ENCODE measurements around the gene GATC.
"Not testable (repeated sequence)": the region's sequence is repeated elsewhere in the genome, so short reads cannot be mapped to it uniquely, and the experiment has no call there.

GATC gene

GRCh38 chr12:120437735-120438494, 8.3 kb upstream of the GATC start, which contains the start of gene COX6A1:
COX6A1 (plus strand) TSS chr12:120438113; CDS start chr12:120438127, 14 bp downstream.
- DNase-seq = peak; percentile 98 to 99

GRCh38 chr12:120438495-120439198, 7.6 kb upstream of the GATC start:
- no peak for DNase-seq

- peak; percentile 69 to 75 for DNase-seq
These were observed 6.5 kb upstream of the GATC start for GRCh38 chr12:120439646-120440247.

GRCh38 chr12:120444676-120445075, 1.6 kb upstream of the GATC start:
- DNase-seq = no peak

- not testable (repeated sequence) for DNase-seq
These were observed 567 bp downstream of the GATC start for GRCh38 chr12:120446844-120447178.

DNA sequence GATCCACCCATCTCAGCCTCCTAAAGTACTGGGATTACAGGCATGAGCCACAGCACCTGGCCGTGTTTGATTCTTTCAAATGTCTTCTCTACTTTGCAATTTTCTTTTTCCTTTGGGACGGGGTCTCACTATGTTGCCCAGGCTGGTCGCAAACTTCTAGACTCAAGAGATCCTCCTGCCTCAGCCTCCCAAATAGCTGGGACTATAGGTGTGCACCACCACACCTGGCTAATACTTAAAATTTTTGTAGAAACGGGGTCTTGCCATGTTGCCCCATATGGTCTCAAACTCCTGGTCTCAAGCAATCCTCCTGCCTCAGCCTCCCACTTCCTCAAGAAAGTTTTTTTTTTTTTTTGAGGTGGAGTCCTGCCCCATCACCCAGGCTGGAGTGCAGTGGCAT, 1.7 kb downstream of the GATC start:
- DNase-seq = no peak

GRCh38 chr12:120452524-120452923, 6.3 kb downstream of the GATC start:
- not testable (repeated sequence) for DNase-seq

- no peak for DNase-seq
These were observed 7.0 kb downstream of the GATC start for GRCh38 chr12:120453060-120453750.

DNA sequence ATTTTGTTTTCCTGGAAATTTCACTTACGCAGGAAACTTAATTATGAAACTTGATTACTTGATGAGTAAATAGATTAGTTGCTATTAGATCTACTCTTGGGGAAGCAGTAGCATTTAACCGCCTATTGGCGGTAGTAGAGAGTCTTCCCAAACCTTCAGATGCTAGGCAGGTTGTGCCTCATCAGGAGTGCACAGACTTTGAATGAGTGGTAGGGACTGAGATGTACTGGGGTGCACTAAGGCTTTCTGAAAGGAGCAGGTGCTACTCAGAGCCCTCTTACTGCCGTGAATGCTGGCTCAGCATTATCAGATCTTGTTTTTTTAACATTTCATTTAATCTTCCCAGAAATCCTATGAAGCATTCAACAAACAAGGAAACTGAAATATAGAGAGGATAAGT, 7.7 kb downstream of the GATC start:
- DNase-seq = no peak

GRCh38 chr12:120455302-120455701, 9.1 kb downstream of the GATC start:
- DNase-seq = no peak

DNA sequence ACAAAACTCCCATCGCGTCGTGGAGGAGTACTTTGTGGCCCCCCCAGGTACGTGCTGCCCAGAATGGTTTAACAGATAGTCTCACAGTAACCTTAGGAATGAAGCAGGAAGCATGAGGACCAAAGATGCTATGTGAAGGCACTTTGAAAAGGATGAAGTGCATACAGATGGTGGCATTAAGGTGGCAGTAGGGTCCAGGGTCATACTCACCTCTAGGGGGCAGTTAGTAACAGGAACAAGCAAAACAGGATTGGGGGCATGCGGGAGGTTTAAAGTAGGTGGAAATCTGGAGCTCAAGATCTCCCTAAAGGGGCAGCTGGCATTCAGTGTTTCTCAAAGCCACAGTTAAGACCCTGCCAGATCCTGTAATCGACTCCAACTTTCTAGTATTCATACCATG, 10.9 kb downstream of the GATC start:
- DNase-seq = no peak

- no peak for DNase-seq
These were observed 13.9 kb downstream of the GATC start for GRCh38 chr12:120460157-120460556.

DNA sequence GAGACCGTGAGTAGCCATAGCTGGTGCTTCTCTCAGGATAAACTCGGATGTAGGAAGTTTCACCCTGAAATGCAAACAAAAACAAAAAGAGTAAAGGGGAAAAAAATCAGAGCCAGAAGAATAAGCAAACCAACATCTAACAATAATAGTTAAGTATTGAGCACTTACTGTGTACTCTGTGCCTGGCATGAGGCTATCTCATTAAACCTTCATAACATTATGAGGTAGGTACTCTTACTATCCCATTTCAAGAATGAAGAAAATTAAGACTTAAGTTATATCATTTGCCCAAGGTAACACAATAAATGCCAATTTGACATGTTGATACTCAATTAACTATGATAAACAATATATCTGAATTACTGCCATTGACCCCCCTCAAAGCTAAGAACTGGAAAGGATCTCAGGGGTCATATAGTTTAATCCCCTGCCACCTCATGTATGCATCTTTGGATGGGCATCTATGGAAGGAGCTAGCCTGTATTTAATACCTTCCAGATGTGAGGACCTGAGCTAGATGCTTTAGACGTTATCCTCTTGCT, 15.9 kb downstream of the GATC start:
- no peak for DNase-seq

DNA sequence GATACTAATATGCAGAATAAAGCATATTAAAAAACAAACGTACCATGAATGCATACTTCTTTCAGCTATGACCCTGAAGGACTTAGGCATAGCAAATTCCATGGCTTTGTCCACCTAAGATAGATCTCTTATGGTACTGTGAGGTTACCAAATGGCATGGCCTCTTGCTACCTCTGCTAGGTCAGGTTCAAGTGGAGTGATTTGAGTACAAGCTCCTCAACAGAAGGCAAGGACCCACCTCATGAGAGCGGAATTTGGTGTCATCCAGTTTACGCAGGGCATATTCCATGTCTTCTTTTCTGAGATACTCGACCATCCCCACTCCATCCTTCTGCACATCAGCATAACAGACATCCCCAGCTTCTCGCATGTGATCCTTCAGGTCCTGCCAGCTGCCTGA, 17.5 kb downstream of the GATC start:
- no peak for DNase-seq

DNA sequence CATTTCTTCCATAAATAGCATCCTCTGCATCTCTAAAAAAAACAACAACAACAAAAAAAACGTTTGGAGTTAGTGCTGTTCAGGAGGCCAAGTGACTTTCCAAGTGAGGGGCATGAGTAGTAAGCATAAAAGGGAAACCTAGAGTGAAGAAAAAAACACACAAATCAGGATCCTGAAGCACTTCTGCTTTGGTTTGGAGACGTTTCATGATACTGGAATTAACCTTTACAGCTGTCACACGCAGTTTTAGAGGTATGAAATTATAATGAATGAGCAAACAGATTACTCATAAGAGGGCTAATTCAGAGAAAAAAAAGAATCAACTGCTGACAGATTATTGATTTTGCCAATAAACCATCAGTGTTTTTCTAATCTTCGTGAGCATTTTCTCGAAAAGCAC, 19.5 kb downstream of the GATC start:
- DNase-seq = no peak

DNA sequence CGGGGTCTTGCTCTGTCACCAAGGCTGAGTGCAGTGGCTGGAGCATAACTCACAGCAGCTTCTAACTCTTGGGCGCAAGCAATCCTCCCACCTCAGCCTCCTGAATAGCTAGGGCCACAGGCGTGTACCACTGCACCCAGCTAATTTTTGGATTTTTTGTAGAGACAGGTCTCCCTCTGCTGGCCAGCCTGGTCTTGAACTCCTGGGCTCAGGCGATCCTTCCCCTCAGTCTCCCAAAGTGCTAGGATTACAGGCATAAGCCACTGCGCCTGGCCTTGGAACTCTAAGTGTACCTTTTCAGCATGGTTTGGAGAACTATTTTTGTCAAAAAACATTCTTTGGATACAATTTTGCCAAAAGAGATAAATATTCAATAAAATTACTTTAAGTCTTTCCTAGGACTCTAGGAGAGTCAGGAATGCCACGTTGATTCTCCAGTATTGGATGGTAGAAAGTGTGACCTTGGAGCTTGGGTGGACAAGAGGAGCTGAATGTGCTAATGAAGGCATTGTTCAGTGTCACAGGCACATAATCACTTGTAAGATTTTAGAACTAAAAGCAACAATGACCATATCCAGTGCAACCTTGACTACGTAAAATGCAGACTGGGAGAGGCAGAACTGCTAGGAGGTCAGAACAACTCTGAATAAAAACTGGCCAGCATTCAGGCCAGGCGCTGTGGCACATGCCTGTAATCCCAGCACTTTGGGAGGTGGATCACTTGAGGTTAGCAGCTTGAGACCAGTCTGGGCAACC, 20.5 kb downstream of the GATC start:
- DNase-seq = peak; percentile 44 to 55

GRCh38 chr12:120467439-120467838, 21.2 kb downstream of the GATC start:
- no peak for DNase-seq

- DNase-seq = peak; percentile 31 to 41
These were observed 22.1 kb downstream of the GATC start for GRCh38 chr12:120468325-120468820.

GRCh38 chr12:120468821-120469449, 22.7 kb downstream of the GATC start:
- DNase-seq = peak; percentile 25 to 28

DNA sequence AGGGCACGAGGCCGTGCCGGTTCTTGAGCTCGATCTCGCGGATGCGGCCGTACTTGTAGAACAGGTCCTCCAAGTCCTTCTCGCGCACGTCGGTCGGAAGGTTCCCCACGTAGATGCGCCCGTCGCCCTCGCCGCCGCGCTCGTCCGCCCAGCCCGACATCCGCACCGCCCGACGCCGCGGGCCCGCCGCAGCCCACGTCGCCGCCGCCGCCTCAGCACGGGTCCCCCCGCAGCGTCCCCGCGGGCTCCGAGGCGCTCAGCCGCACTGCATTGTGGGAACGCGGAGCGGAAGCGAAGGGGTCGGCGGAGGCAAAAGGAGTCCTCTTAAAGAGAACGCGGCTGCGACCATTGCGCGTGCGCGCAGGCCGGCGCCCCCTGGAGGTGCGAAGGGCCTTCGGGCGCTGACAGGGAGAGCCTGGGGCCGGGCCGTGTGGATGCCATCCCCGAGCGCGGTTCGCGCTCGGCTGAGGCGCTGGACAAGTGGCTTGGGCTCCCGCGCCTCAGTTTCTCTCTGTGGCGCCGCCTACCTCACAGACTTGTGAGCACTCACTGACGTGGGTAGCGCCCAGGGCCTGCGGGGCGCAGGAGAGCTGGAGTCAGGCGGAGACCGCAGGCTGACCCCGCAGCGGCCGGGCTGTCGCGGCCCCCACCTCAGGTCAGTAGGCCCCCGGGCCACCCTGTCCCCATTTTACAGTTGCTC, 23.4 kb downstream of the GATC start, which contains the start of gene SRSF9:
TSS of gene SRSF9 (minus strand) at position 299 of the 700 bp plus-strand sequence. CDS start at position 160, 139 bp downstream.
- peak; percentile 96 for DNase-seq

Data from activated CD4-positive, alpha-beta T cell treated with anti-CD3 and anti-CD28 coated beads, Interleukin-2, amount 50 U/mL, for 48 hours (primary cell).